GM23338 (cell line): ENCODE data around the gene APBA2. TPM values are rescaled to one million over a fixed set of nuclear protein-coding genes. Genes with fewer than 3 reads are reported as not detected.

ENCODE experiments used
- ATAC-seq: fragments of 200-7000 bp; cut with Tn5 transposase; 3 replicates; pipeline ENCODE4 v1.9.1; 2020
- DNase-seq: peaks from one replicate; pipeline ENCODE4 v3.0.0-alpha.2; 2015; ENCODE audit warnings: low spot score
- H2AFZ ChIP-seq: fragments of 200-600 bp; sonication (generic); 2 replicates; pipeline ENCODE4 v1.8.0; 2016; ENCODE audit warnings: antibody characterized with exemption, mild to moderate bottlenecking, moderate library complexity
- H3F3A ChIP-seq: fragments of 200-600 bp; sonication (generic); replicated peaks from 2 replicates; pipeline ENCODE4 v1.8.0; 2017; ENCODE audit warnings: antibody characterized with exemption, mixed run types, low read depth
- H3K27ac ChIP-seq: fragments of 200-600 bp; sonication (generic); 2 replicates; pipeline ENCODE4 v1.6.1; 2016; ENCODE audit warnings: low read depth
- H3K27me3 ChIP-seq: fragments of 200-600 bp; sonication (generic); 2 replicates; pipeline ENCODE4 v1.8.0; 2016; ENCODE audit warnings: mild to moderate bottlenecking, mixed run types, moderate library complexity; ENCODE audit not compliant: insufficient read depth
- H3K36me3 ChIP-seq: fragments of 200-600 bp; sonication (generic); 2 replicates; pipeline ENCODE4 v1.8.0; 2016; ENCODE audit warnings: mild to moderate bottlenecking; ENCODE audit not compliant: insufficient read depth
- H3K4me1 ChIP-seq: fragments of 200-600 bp; sonication (generic); 2 replicates; pipeline ENCODE4 v1.8.0; 2016; ENCODE audit warnings: mild to moderate bottlenecking, moderate library complexity; ENCODE audit not compliant: insufficient read depth
- H3K4me2 ChIP-seq: fragments of 200-600 bp; sonication (generic); 2 replicates; pipeline ENCODE4 v1.7.1; 2017; ENCODE audit warnings: mixed run types
- H3K4me3 ChIP-seq: fragments of 200-600 bp; sonication (generic); 2 replicates; pipeline ENCODE4 v1.6.1; 2016; ENCODE audit warnings: mixed run types
- H3K79me2 ChIP-seq: fragments of 200-600 bp; sonication (generic); replicated peaks from 2 replicates; pipeline ENCODE4 v1.8.0; 2017; ENCODE audit warnings: mild to moderate bottlenecking; ENCODE audit not compliant: insufficient read depth
- H3K9me2 ChIP-seq: fragments of 200-600 bp; sonication (generic); 2 replicates; pipeline ENCODE4 v1.8.0; 2017; ENCODE audit not compliant: insufficient read depth
- H4K20me1 ChIP-seq: fragments of 200-600 bp; sonication (generic); replicated peaks from 2 replicates; pipeline ENCODE4 v1.8.0; 2017; ENCODE audit warnings: mild to moderate bottlenecking; ENCODE audit not compliant: insufficient read depth
- H3K27ac Mint-ChIP-seq: 2 replicates; pipeline ENCODE4 v1.8.0; 2020; ENCODE audit warnings: inconsistent platforms, mild to moderate bottlenecking, moderate library complexity, mixed read lengths
- H3K27me3 Mint-ChIP-seq: 3 replicates; pipeline ENCODE4 v1.8.0; 2022; ENCODE audit warnings: low read depth, mild to moderate bottlenecking, moderate library complexity, mixed read lengths, inconsistent platforms; ENCODE audit not compliant: insufficient read depth, poor library complexity
- H3K36me3 Mint-ChIP-seq: 3 replicates; pipeline ENCODE4 v1.8.0; 2021; ENCODE audit warnings: low read depth, mild to moderate bottlenecking, inconsistent platforms, moderate library complexity, mixed read lengths
- H3K4me1 Mint-ChIP-seq: 3 replicates; pipeline ENCODE4 v1.8.0; 2020; ENCODE audit warnings: mild to moderate bottlenecking, inconsistent platforms, mixed read lengths
- H3K4me3 Mint-ChIP-seq: 3 replicates; pipeline ENCODE4 v1.8.0; 2021; ENCODE audit warnings: moderate library complexity, mild to moderate bottlenecking, inconsistent platforms, mixed read lengths
- H3K9me3 Mint-ChIP-seq: 3 replicates; pipeline ENCODE4 v1.8.0; 2020; ENCODE audit warnings: moderate library complexity, mild to moderate bottlenecking, inconsistent platforms, mixed read lengths
- CREB1 ChIP-seq: fragments of 250-450 bp; sonication (Bioruptor Pico); IDR thresholded peaks from 2 replicates; pipeline ENCODE4 v1.5.0; 2020; ENCODE audit warnings: low read depth, mild to moderate bottlenecking, moderate library complexity
- CTCF ChIP-seq, 2 experiments: fragments of 200-600 bp in 1 of 2; sonication (generic) in 1 of 2; conservative IDR thresholded peaks; 2 replicates each; pipeline versions ENCODE4 v1.5.1 to v1.6.1; 2016 to 2017; ENCODE audit warnings: antibody characterized with exemption in 2 of 2, low read depth in 2 of 2, mild to moderate bottlenecking in 2 of 2, moderate library complexity in 1 of 2
- EZH2phosphoT487 ChIP-seq: fragments of 200-600 bp; sonication (generic); IDR thresholded peaks from one replicate; pipeline ENCODE4 v1.8.1; 2018; ENCODE audit warnings: antibody characterized with exemption; ENCODE audit not compliant: unreplicated experiment
- JUNB ChIP-seq: IDR thresholded peaks from one replicate; pipeline ENCODE4 v1.6.1; 2016; ENCODE audit warnings: antibody characterized with exemption; ENCODE audit not compliant: unreplicated experiment
- POLR2AphosphoS5 ChIP-seq: IDR thresholded peaks from 2 replicates; pipeline ENCODE4 v1.6.1; 2016; ENCODE audit warnings: antibody characterized with exemption, low read depth
- REST ChIP-seq: IDR thresholded peaks from one replicate; pipeline ENCODE4 v1.6.1; 2018; ENCODE audit warnings: antibody characterized with exemption; ENCODE audit not compliant: unreplicated experiment
- STAT1 ChIP-seq: IDR thresholded peaks from one replicate; pipeline ENCODE4 v1.6.1; 2016; ENCODE audit warnings: antibody characterized with exemption; ENCODE audit not compliant: unreplicated experiment
- ZNF114 ChIP-seq: fragments of 250-450 bp; sonication (Bioruptor Pico); IDR thresholded peaks from 2 replicates; pipeline ENCODE4 v1.5.0; 2020; ENCODE audit warnings: mild to moderate bottlenecking, moderate library complexity
- ZNF331 ChIP-seq: fragments of 250-450 bp; sonication (Bioruptor Pico); IDR thresholded peaks from 2 replicates; pipeline ENCODE4 v1.5.0; 2020; ENCODE audit warnings: low read depth, mild to moderate bottlenecking, moderate library complexity
- ZNF462 ChIP-seq: fragments of 250-450 bp; sonication (Bioruptor Pico); IDR thresholded peaks from 2 replicates; pipeline ENCODE4 v1.5.0; 2020; ENCODE audit warnings: mild to moderate bottlenecking, moderate library complexity
- polyA plus RNA-seq: library from polyadenylated mRNA; unstranded; fragments of >200 nt; fragmentation: Nextera tagmentation; extraction: Ambion mirVana; gene quantifications from 2 replicates; pipeline ENCODE4 v1.2.1, GENCODE V29; 2016
- total RNA-seq: library from RNA; depleted of rRNA; stranded (reverse); fragments of >200 nt; shearing (Covaris generic); gene quantifications from 2 replicates; pipeline ENCODE4 v1.2.3, GENCODE V29; 2014
- TF ChIP-seq, protein P1 (sequence below): IDR thresholded peaks from 2 replicates; pipeline ENCODE4 v1.6.1; 2016; ENCODE audit warnings: antibody characterized with exemption

The APBA2 gene
- total and polyA plus RNA-seq, 2 experiments from 2014 or later, result 5.9 to 24.7 TPM

DNA sequence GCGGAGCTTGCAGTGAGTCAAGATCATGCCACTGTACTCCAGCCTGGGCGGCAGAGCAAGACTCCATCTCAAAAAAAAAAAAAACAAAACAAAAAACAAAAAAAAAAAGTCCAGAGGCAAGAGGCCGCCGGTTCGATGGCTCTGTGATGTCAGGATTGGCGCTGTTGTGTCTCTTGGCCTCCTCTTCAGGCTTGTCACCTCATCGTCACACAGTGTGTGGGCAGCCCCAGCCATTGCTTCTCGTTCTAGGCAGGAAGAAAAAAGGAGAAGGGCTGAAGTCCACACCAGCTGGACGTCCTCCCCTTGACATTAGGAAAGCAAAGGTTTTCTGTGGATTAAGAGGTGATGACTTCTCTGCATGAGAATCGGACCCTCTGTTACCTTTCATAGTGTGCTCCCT is 192.8 kb downstream of the APBA2 start (continued):
- TF ChIP-seq ZNF462 (CRISPR knock-in tag), result no peak
- TF ChIP-seq, protein P1, sequence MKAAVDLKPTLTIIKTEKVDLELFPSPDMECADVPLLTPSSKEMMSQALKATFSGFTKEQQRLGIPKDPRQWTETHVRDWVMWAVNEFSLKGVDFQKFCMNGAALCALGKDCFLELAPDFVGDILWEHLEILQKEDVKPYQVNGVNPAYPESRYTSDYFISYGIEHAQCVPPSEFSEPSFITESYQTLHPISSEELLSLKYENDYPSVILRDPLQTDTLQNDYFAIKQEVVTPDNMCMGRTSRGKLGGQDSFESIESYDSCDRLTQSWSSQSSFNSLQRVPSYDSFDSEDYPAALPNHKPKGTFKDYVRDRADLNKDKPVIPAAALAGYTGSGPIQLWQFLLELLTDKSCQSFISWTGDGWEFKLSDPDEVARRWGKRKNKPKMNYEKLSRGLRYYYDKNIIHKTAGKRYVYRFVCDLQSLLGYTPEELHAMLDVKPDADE, result no peak
- TF ChIP-seq STAT1, result no peak
- no peak for TF ChIP-seq ZNF114 (CRISPR knock-in tag)
- TF ChIP-seq ZNF331 (CRISPR knock-in tag), result no peak
- TF ChIP-seq CREB1 (CRISPR knock-in tag), result no peak
- TF ChIP-seq POLR2AphosphoS5, result no peak
- TF ChIP-seq EZH2phosphoT487, result no peak

DNA sequence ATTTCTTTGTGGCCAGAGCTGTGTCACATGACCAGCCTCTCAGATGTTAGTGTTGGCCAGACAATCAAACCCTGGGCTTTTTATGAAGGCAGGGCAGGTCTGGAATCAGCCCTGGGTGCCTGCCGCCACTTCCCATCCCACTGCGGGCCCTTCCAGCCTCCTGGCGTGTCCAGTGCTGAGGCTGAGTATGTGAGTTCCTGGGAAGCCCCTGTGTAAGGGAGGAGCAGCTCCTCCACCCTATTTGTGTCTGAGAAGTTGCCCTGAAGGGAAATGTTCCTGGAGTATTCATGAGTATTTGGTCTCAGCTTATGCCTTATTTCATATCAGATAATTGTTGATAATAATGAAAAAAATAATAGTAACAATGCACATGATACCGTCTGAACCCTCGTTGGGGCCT is 193.7 kb downstream of the APBA2 start:
- no peak overlapping the region for H3K27ac Mint-ChIP-seq
- H3K36me3 Mint-ChIP-seq, result no peaks in the 10 kb centered on the region; the same call in 2 of the 3 replicates
- no peaks in the 10 kb centered on the region; the same call in 2 of the 3 replicates for H3K9me3 Mint-ChIP-seq
- TF ChIP-seq JUNB (no peak), ZNF114 (CRISPR knock-in tag) (no peak), STAT1 (no peak), CREB1 (CRISPR knock-in tag) (no peak), REST (no peak), CTCF (conservative IDR thresholded peaks at IDR 0.05; ENCODE audit: low read depth in 2 of 2) (no peak), POLR2AphosphoS5 (no peak), EZH2phosphoT487 (no peak)

More for the DNA sequence above, 193.7 kb downstream of the APBA2 start:
- no peak overlapping the region for H3K4me3 Mint-ChIP-seq
- no peaks in the 10 kb centered on the region for H4K20me1 ChIP-seq
- no peak overlapping the region for H2AFZ ChIP-seq
- no peak for DNase-seq
- peaks cover 6% of the 10 kb centered on the region; the same call in 1 of the 2 replicates for H3K9me2 ChIP-seq
- peaks cover 9% of the 10 kb centered on the region; the same call in 2 of the 3 replicates for H3K4me1 Mint-ChIP-seq
- no peak overlapping the region for H3K27ac ChIP-seq
- H3F3A ChIP-seq, result no peaks in the 10 kb centered on the region
- H3K4me2 ChIP-seq, result no peak overlapping the region
- no peaks in the 10 kb centered on the region for H3K4me1 ChIP-seq
- H3K4me3 ChIP-seq, result no peak overlapping the region
- no peaks in the 10 kb centered on the region for H3K36me3 ChIP-seq
- no peaks in the 10 kb centered on the region for H3K27me3 Mint-ChIP-seq
- H3K27me3 ChIP-seq, result no peaks in the 10 kb centered on the region
- ATAC-seq, result no peak
- H3K79me2 ChIP-seq, result no peaks in the 10 kb centered on the region
